H1 (cell line): ENCODE results near the gene ARHGEF6. TPM values are rescaled to one million over a fixed set of nuclear protein-coding genes. Genes with fewer than 3 reads are reported as not detected.

Experiments used
- CTCF ChIA-PET: fragments of 300-600 bp; sonication (Branson Sonifier 250); formaldehyde crosslinking; loops from one replicate; lab custom pipeline; 2021; ENCODE audit not compliant: partially characterized antibody; lab: Charles Lee
- POLR2A ChIA-PET: fragments of 300-600 bp; sonication (Branson Sonifier 250); formaldehyde crosslinking; loops from one replicate; lab custom pipeline; 2021; ENCODE audit warnings: inconsistent platforms; ENCODE audit not compliant: partially characterized antibody; lab: Charles Lee
- DNase-seq, 2 experiments: peaks; one replicate each; pipeline versions ENCODE4 v3.0.0 to v3.0.0-alpha.2; 2010 to 2022; ENCODE audit warnings: low spot score in 2 of 2, low read depth in 1 of 2, mixed read lengths in 1 of 2
- FAIRE-seq: peaks from 2 replicates; lab custom pipeline; 2011; peaks lifted over from hg19 to GRCh38; lab: Jason Lieb, UNC
- H2AFZ ChIP-seq: 2 replicates; pipeline ENCODE4 v1.8.1; 2012; ENCODE audit warnings: low read length, inconsistent platforms
- H2AK5ac ChIP-seq: 2 replicates; pipeline ENCODE4 v1.6.1; 2013; ENCODE audit warnings: low read depth, low read length
- H2BK120ac ChIP-seq: replicated peaks from 2 replicates; pipeline ENCODE3; 2013; ENCODE audit warnings: low read depth, low read length, inconsistent platforms
- H2BK12ac ChIP-seq: 2 replicates; pipeline ENCODE4 v1.6.1; 2013; ENCODE audit warnings: low read depth, low read length
- H2BK15ac ChIP-seq: 2 replicates; pipeline ENCODE4 v1.6.1; 2013; ENCODE audit warnings: low read length
- H2BK20ac ChIP-seq: 2 replicates; pipeline ENCODE4 v1.6.1; 2013; ENCODE audit warnings: low read length
- H2BK5ac ChIP-seq: 2 replicates; pipeline ENCODE4 v1.6.1; 2013; ENCODE audit warnings: low read depth, low read length
- H3K14ac ChIP-seq: 2 replicates; pipeline ENCODE4 v1.6.1; 2013; ENCODE audit warnings: inconsistent platforms; ENCODE audit not compliant: insufficient read length
- H3K18ac ChIP-seq: 2 replicates; pipeline ENCODE4 v1.6.1; 2013; ENCODE audit warnings: low read length; ENCODE audit errors: extremely low read depth
- H3K23ac ChIP-seq: 2 replicates; pipeline ENCODE4 v1.6.1; 2013; ENCODE audit warnings: inconsistent platforms; ENCODE audit not compliant: insufficient read length
- H3K23me2 ChIP-seq: 2 replicates; pipeline ENCODE4 v1.6.1; 2013; ENCODE audit warnings: low read depth, low read length
- H3K27ac ChIP-seq: 2 replicates; pipeline ENCODE4 v1.6.1; 2011; ENCODE audit warnings: low read depth, low read length, inconsistent platforms
- H3K27me3 ChIP-seq, 4 experiments: replicated peaks in 1 of 4; 1 replicate in 1 of 4; 2 replicates in 3 of 4; pipeline versions ENCODE4 v1.6.1 to v1.8.1; 2011 to 2013; ENCODE audit warnings: low read length in 3 of 4, mild to moderate bottlenecking in 3 of 4, inconsistent platforms in 2 of 4, mixed read lengths in 2 of 4, moderate library complexity in 1 of 4; ENCODE audit not compliant: control insufficient read depth in 3 of 4, insufficient read depth in 3 of 4; ENCODE audit errors: extremely low read depth in 1 of 4
- H3K36me3 ChIP-seq, 4 experiments: 2 replicates each; pipeline versions ENCODE4 v1.6.1 to v1.8.1; 2011 to 2013; ENCODE audit warnings: mild to moderate bottlenecking in 4 of 4, low read length in 3 of 4, moderate library complexity in 2 of 4, control low read depth in 1 of 4, inconsistent platforms in 1 of 4; ENCODE audit not compliant: insufficient read depth in 4 of 4, control insufficient read depth in 2 of 4
- H3K4ac ChIP-seq: replicated peaks from 2 replicates; pipeline ENCODE3; 2013; ENCODE audit warnings: low read length, low read depth, mixed read lengths, inconsistent platforms; ENCODE audit not compliant: insufficient read length
- H3K4me1 ChIP-seq, 4 experiments: replicated peaks in 1 of 4; 1 replicate in 1 of 4; 2 replicates in 3 of 4; pipeline versions ENCODE4 v1.6.1 to v1.8.1; 2011 to 2013; ENCODE audit warnings: low read length in 3 of 4, inconsistent platforms in 2 of 4, mixed read lengths in 1 of 4; ENCODE audit not compliant: insufficient read depth in 4 of 4, control insufficient read depth in 3 of 4
- H3K4me2 ChIP-seq, 2 experiments: 2 replicates each; pipeline versions ENCODE4 v1.6.1 to v1.8.1; 2011 to 2013; ENCODE audit warnings: low read depth in 2 of 2, low read length in 2 of 2, control low read depth in 1 of 2, inconsistent platforms in 1 of 2, mild to moderate bottlenecking in 1 of 2; ENCODE audit not compliant: insufficient read depth in 1 of 2
- H3K4me3 ChIP-seq, 4 experiments: fragments of 200-600, 300-600 bp in 1 of 4; sonication (generic), shearing (Covaris generic), sonication (Bioruptor Twin) in 1 of 4; 2 replicates each; pipeline versions ENCODE4 v1.5.1 to v1.8.1; 2011 to 2016; ENCODE audit warnings: low read length in 4 of 4, low read depth in 3 of 4, control low read depth in 2 of 4, inconsistent platforms in 2 of 4, mild to moderate bottlenecking in 2 of 4, mixed read lengths in 1 of 4, moderate library complexity in 1 of 4; ENCODE audit not compliant: insufficient read depth in 2 of 4; ENCODE audit errors: extremely low read depth in 1 of 4
- H3K56ac ChIP-seq: replicated peaks from 2 replicates; pipeline ENCODE3; 2013; ENCODE audit warnings: low read depth, mild to moderate bottlenecking, mixed read lengths, low read length, inconsistent platforms; ENCODE audit not compliant: insufficient read length
- H3K79me1 ChIP-seq: 2 replicates; pipeline ENCODE4 v1.6.1; 2013; ENCODE audit warnings: low read depth, low read length, control low read depth
- H3K79me2 ChIP-seq, 2 experiments: 2 replicates each; pipeline versions ENCODE4 v1.6.1 to v1.8.1; 2012 to 2013; ENCODE audit warnings: low read length in 2 of 2, mild to moderate bottlenecking in 2 of 2, inconsistent platforms in 1 of 2; ENCODE audit not compliant: insufficient read depth in 2 of 2, control insufficient read depth in 1 of 2
- H3K9ac ChIP-seq, 4 experiments: replicated peaks in 1 of 4; 1 replicate in 1 of 4; 2 replicates in 3 of 4; pipeline versions ENCODE4 v1.6.1 to v1.8.1; 2011 to 2013; ENCODE audit warnings: low read depth in 3 of 4, low read length in 3 of 4, control low read depth in 2 of 4, mild to moderate bottlenecking in 2 of 4, moderate library complexity in 2 of 4, inconsistent platforms in 1 of 4; ENCODE audit errors: extremely low read depth in 1 of 4
- H3K9me3 ChIP-seq, 2 experiments: 2 replicates each; pipeline versions ENCODE4 v1.6.1 to v1.8.1; 2012 to 2013; ENCODE audit warnings: mild to moderate bottlenecking in 2 of 2, moderate library complexity in 2 of 2, control low read depth in 1 of 2, inconsistent platforms in 1 of 2, low read depth in 1 of 2, low read length in 1 of 2, mixed read lengths in 1 of 2; ENCODE audit not compliant: insufficient read depth in 2 of 2
- H4K20me1 ChIP-seq, 2 experiments: replicated peaks in 1 of 2; 2 replicates each; pipeline versions ENCODE3 to v1.8.1; 2011 to 2013; ENCODE audit warnings: inconsistent platforms in 2 of 2, low read length in 2 of 2, mild to moderate bottlenecking in 1 of 2; ENCODE audit not compliant: insufficient read depth in 2 of 2, control insufficient read depth in 1 of 2
- H4K5ac ChIP-seq: 2 replicates; pipeline ENCODE4 v1.6.1; 2013; ENCODE audit warnings: low read length, low read depth, mixed read lengths, inconsistent platforms; ENCODE audit not compliant: insufficient read length
- H4K8ac ChIP-seq: 2 replicates; pipeline ENCODE4 v1.8.0; 2013; ENCODE audit warnings: mild to moderate bottlenecking, moderate library complexity, low read length, inconsistent platforms; ENCODE audit not compliant: insufficient read depth; ENCODE audit errors: extremely low read depth
- H4K91ac ChIP-seq: replicated peaks from 2 replicates; pipeline ENCODE3; 2013; ENCODE audit warnings: low read length, mixed read lengths, inconsistent platforms; ENCODE audit not compliant: insufficient read length
- ATF3 ChIP-seq: IDR thresholded peaks from 2 replicates; pipeline ENCODE4 v1.6.1; 2011; ENCODE audit warnings: low read depth, mild to moderate bottlenecking, low read length; ENCODE audit not compliant: insufficient read depth
- POU5F1 ChIP-seq: IDR thresholded peaks from 2 replicates; pipeline ENCODE4 v1.6.1; 2011; ENCODE audit warnings: low read depth, mild to moderate bottlenecking, low read length, moderate library complexity
- TAF1 ChIP-seq: IDR thresholded peaks from 2 replicates; pipeline ENCODE4 v1.6.1; 2011; ENCODE audit warnings: mild to moderate bottlenecking, low read depth, low read length
- WGBS, 2 experiments: shearing (Covaris generic) in 1 of 2; methylation state at CpG; one replicate each; pipeline versions ENCODE4 v1.1.6 to v1.1.7; 2013 to 2015; ENCODE audit warnings: low lambda C conversion rate in 2 of 2, mixed read lengths in 2 of 2, inconsistent platforms in 1 of 2, low coverage in 1 of 2, missing lambda C conversion rate in 1 of 2; ENCODE audit not compliant: insufficient replicate concordance in 2 of 2, insufficient coverage in 1 of 2, insufficient read length in 1 of 2; ENCODE audit errors: extremely low coverage in 1 of 2, missing lambda C conversion rate in 1 of 2; 5-methylcytosine and 5-hydroxymethylcytosine counted together
- polyA plus RNA-seq, 7 experiments: library from polyadenylated mRNA; depleted of rRNA in 3 of 7; stranded (reverse) in 5 of 7; unstranded in 2 of 7; fragments of >200 nt in 5 of 7; fragments of 200-250 nt in 2 of 7; gene quantifications; 1 replicate in 5 of 7; 2 replicates in 1 of 7; 4 replicates in 1 of 7; pipeline versions ENCODE4 v1.2.1 to v1.2.3, GENCODE V29; 2011 to 2013; ENCODE audit warnings: missing spikeins in 2 of 7, mixed read lengths in 2 of 7
- total RNA-seq: library from RNA; stranded (reverse); fragmentation: NEBNext Ultra II Directional; extraction: Animal tissue kit (Norgen Biotek cat#: 25700); gene quantifications from 2 replicates; pipeline ENCODE4 v1.2.1, GENCODE V29; 2021

Gene ARHGEF6
- total and polyA plus RNA-seq, 2 of the 8 experiments (the other 6 are each of a cell fraction or from before 2014, with no cell fraction given) = 3.6 to 3.7 TPM

DNA sequence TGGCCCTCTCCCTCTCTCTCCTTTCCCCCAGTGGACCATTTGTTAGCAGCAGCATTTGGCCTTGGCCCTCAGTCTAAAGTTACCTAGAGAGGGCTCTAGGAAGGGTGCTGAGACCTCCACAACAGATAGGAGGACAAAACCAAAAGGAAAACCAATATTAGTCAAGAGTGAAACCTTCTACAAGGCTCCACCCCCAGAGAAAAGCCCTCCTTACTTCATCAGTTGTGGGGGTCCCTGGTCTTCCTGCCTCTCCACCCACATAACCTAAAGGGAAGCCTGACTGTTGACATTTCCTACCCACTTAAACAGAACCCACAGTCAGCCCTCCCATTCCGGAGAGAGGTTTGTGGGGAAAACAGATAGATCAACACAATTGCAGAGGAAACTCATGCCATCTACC is 137.5 kb downstream of the ARHGEF6 start:
- Histone ChIP-seq H3K27me3 (no peaks in the 10 kb centered on the region), H4K20me1 (no peaks in the 10 kb centered on the region), H4K8ac (no peak overlapping the region), H4K5ac (no peak overlapping the region), H2BK20ac (no peak overlapping the region), H2BK12ac (no peak overlapping the region), H3K79me1 (no peaks in the 10 kb centered on the region), H3K9ac (no peak overlapping the region), H4K91ac (no peak overlapping the region), H3K4ac (no peak overlapping the region), H3K4me2 (no peak overlapping the region), H3K27ac (no peak overlapping the region), H3K4me1 (no peaks in the 10 kb centered on the region), H3K18ac (no peak overlapping the region), H2BK120ac (no peak overlapping the region), H2BK15ac (no peak overlapping the region), H3K36me3 (no peaks in the 10 kb centered on the region), H2AFZ (no peak overlapping the region; the same call in 1 of the 2 replicates), H3K56ac (no peak overlapping the region), H3K23me2 (no peaks in the 10 kb centered on the region), H2BK5ac (no peak overlapping the region), H3K9me3 (no peaks in the 10 kb centered on the region), H2AK5ac (no peak overlapping the region), H3K79me2 (no peaks in the 10 kb centered on the region), H3K4me3 (no peak overlapping the region), H3K14ac (no peak overlapping the region), H3K23ac (no peak overlapping the region)
- ChIA-PET CTCF (interaction anchor here (0.8 kb wide), 1 partner anchor 32 kb away, joined by 3 read pairs; no protein-coding TSS in a partner anchor), POLR2A (no interaction called here)
- WGBS, 2 experiments = 80% methylated on average over 1 of the region's 1 CpG; no CpG with 5 or more reads in 1 of the 2 experiments
- no peak for TF ChIP-seq POU5F1
- no peak for TF ChIP-seq TAF1
- TF ChIP-seq ATF3 = no peak
- DNase-seq (no peak), FAIRE-seq (no peak)
